H1 (cell line): Measurements from ENCODE around the gene ERAP2. TPM values are rescaled to one million over a fixed set of nuclear protein-coding genes. Genes with fewer than 3 reads are reported as not detected.

ENCODE experiments used
- CTCF ChIA-PET: fragments of 300-600 bp; sonication (Branson Sonifier 250); formaldehyde crosslinking; loops from one replicate; lab custom pipeline; 2021; ENCODE audit not compliant: partially characterized antibody; lab: Charles Lee
- POLR2A ChIA-PET: fragments of 300-600 bp; sonication (Branson Sonifier 250); formaldehyde crosslinking; loops from one replicate; lab custom pipeline; 2021; ENCODE audit warnings: inconsistent platforms; ENCODE audit not compliant: partially characterized antibody; lab: Charles Lee
- DNase-seq, 2 experiments: peaks; one replicate each; pipeline versions ENCODE4 v3.0.0 to v3.0.0-alpha.2; 2010 to 2022; ENCODE audit warnings: low spot score in 2 of 2, low read depth in 1 of 2, mixed read lengths in 1 of 2
- FAIRE-seq: peaks from 2 replicates; lab custom pipeline; 2011; peaks lifted over from hg19 to GRCh38; lab: Jason Lieb, UNC
- H2AFZ ChIP-seq: 2 replicates; pipeline ENCODE4 v1.8.1; 2012; ENCODE audit warnings: low read length, inconsistent platforms
- H2AK5ac ChIP-seq: 2 replicates; pipeline ENCODE4 v1.6.1; 2013; ENCODE audit warnings: low read depth, low read length
- H2BK120ac ChIP-seq: replicated peaks from 2 replicates; pipeline ENCODE3; 2013; ENCODE audit warnings: low read depth, low read length, inconsistent platforms
- H2BK12ac ChIP-seq: 2 replicates; pipeline ENCODE4 v1.6.1; 2013; ENCODE audit warnings: low read depth, low read length
- H2BK15ac ChIP-seq: 2 replicates; pipeline ENCODE4 v1.6.1; 2013; ENCODE audit warnings: low read length
- H2BK20ac ChIP-seq: 2 replicates; pipeline ENCODE4 v1.6.1; 2013; ENCODE audit warnings: low read length
- H2BK5ac ChIP-seq: 2 replicates; pipeline ENCODE4 v1.6.1; 2013; ENCODE audit warnings: low read depth, low read length
- H3K14ac ChIP-seq: 2 replicates; pipeline ENCODE4 v1.6.1; 2013; ENCODE audit warnings: inconsistent platforms; ENCODE audit not compliant: insufficient read length
- H3K18ac ChIP-seq: 2 replicates; pipeline ENCODE4 v1.6.1; 2013; ENCODE audit warnings: low read length; ENCODE audit errors: extremely low read depth
- H3K23ac ChIP-seq: 2 replicates; pipeline ENCODE4 v1.6.1; 2013; ENCODE audit warnings: inconsistent platforms; ENCODE audit not compliant: insufficient read length
- H3K23me2 ChIP-seq: 2 replicates; pipeline ENCODE4 v1.6.1; 2013; ENCODE audit warnings: low read depth, low read length
- H3K27ac ChIP-seq: 2 replicates; pipeline ENCODE4 v1.6.1; 2011; ENCODE audit warnings: low read depth, low read length, inconsistent platforms
- H3K27me3 ChIP-seq, 4 experiments: replicated peaks in 1 of 4; 1 replicate in 1 of 4; 2 replicates in 3 of 4; pipeline versions ENCODE4 v1.6.1 to v1.8.1; 2011 to 2013; ENCODE audit warnings: low read length in 3 of 4, mild to moderate bottlenecking in 3 of 4, inconsistent platforms in 2 of 4, mixed read lengths in 2 of 4, moderate library complexity in 1 of 4; ENCODE audit not compliant: control insufficient read depth in 3 of 4, insufficient read depth in 3 of 4; ENCODE audit errors: extremely low read depth in 1 of 4
- H3K36me3 ChIP-seq, 4 experiments: 2 replicates each; pipeline versions ENCODE4 v1.6.1 to v1.8.1; 2011 to 2013; ENCODE audit warnings: mild to moderate bottlenecking in 4 of 4, low read length in 3 of 4, moderate library complexity in 2 of 4, control low read depth in 1 of 4, inconsistent platforms in 1 of 4; ENCODE audit not compliant: insufficient read depth in 4 of 4, control insufficient read depth in 2 of 4
- H3K4ac ChIP-seq: replicated peaks from 2 replicates; pipeline ENCODE3; 2013; ENCODE audit warnings: low read length, low read depth, mixed read lengths, inconsistent platforms; ENCODE audit not compliant: insufficient read length
- H3K4me1 ChIP-seq, 4 experiments: replicated peaks in 1 of 4; 1 replicate in 1 of 4; 2 replicates in 3 of 4; pipeline versions ENCODE4 v1.6.1 to v1.8.1; 2011 to 2013; ENCODE audit warnings: low read length in 3 of 4, inconsistent platforms in 2 of 4, mixed read lengths in 1 of 4; ENCODE audit not compliant: insufficient read depth in 4 of 4, control insufficient read depth in 3 of 4
- H3K4me2 ChIP-seq, 2 experiments: 2 replicates each; pipeline versions ENCODE4 v1.6.1 to v1.8.1; 2011 to 2013; ENCODE audit warnings: low read depth in 2 of 2, low read length in 2 of 2, control low read depth in 1 of 2, inconsistent platforms in 1 of 2, mild to moderate bottlenecking in 1 of 2; ENCODE audit not compliant: insufficient read depth in 1 of 2
- H3K4me3 ChIP-seq, 4 experiments: fragments of 200-600, 300-600 bp in 1 of 4; sonication (generic), shearing (Covaris generic), sonication (Bioruptor Twin) in 1 of 4; 2 replicates each; pipeline versions ENCODE4 v1.5.1 to v1.8.1; 2011 to 2016; ENCODE audit warnings: low read length in 4 of 4, low read depth in 3 of 4, control low read depth in 2 of 4, inconsistent platforms in 2 of 4, mild to moderate bottlenecking in 2 of 4, mixed read lengths in 1 of 4, moderate library complexity in 1 of 4; ENCODE audit not compliant: insufficient read depth in 2 of 4; ENCODE audit errors: extremely low read depth in 1 of 4
- H3K56ac ChIP-seq: replicated peaks from 2 replicates; pipeline ENCODE3; 2013; ENCODE audit warnings: low read depth, mild to moderate bottlenecking, mixed read lengths, low read length, inconsistent platforms; ENCODE audit not compliant: insufficient read length
- H3K79me1 ChIP-seq: 2 replicates; pipeline ENCODE4 v1.6.1; 2013; ENCODE audit warnings: low read depth, low read length, control low read depth
- H3K79me2 ChIP-seq, 2 experiments: 2 replicates each; pipeline versions ENCODE4 v1.6.1 to v1.8.1; 2012 to 2013; ENCODE audit warnings: low read length in 2 of 2, mild to moderate bottlenecking in 2 of 2, inconsistent platforms in 1 of 2; ENCODE audit not compliant: insufficient read depth in 2 of 2, control insufficient read depth in 1 of 2
- H3K9ac ChIP-seq, 4 experiments: replicated peaks in 1 of 4; 1 replicate in 1 of 4; 2 replicates in 3 of 4; pipeline versions ENCODE4 v1.6.1 to v1.8.1; 2011 to 2013; ENCODE audit warnings: low read depth in 3 of 4, low read length in 3 of 4, control low read depth in 2 of 4, mild to moderate bottlenecking in 2 of 4, moderate library complexity in 2 of 4, inconsistent platforms in 1 of 4; ENCODE audit errors: extremely low read depth in 1 of 4
- H3K9me3 ChIP-seq, 2 experiments: 2 replicates each; pipeline versions ENCODE4 v1.6.1 to v1.8.1; 2012 to 2013; ENCODE audit warnings: mild to moderate bottlenecking in 2 of 2, moderate library complexity in 2 of 2, control low read depth in 1 of 2, inconsistent platforms in 1 of 2, low read depth in 1 of 2, low read length in 1 of 2, mixed read lengths in 1 of 2; ENCODE audit not compliant: insufficient read depth in 2 of 2
- H4K20me1 ChIP-seq, 2 experiments: replicated peaks in 1 of 2; 2 replicates each; pipeline versions ENCODE3 to v1.8.1; 2011 to 2013; ENCODE audit warnings: inconsistent platforms in 2 of 2, low read length in 2 of 2, mild to moderate bottlenecking in 1 of 2; ENCODE audit not compliant: insufficient read depth in 2 of 2, control insufficient read depth in 1 of 2
- H4K5ac ChIP-seq: 2 replicates; pipeline ENCODE4 v1.6.1; 2013; ENCODE audit warnings: low read length, low read depth, mixed read lengths, inconsistent platforms; ENCODE audit not compliant: insufficient read length
- H4K8ac ChIP-seq: 2 replicates; pipeline ENCODE4 v1.8.0; 2013; ENCODE audit warnings: mild to moderate bottlenecking, moderate library complexity, low read length, inconsistent platforms; ENCODE audit not compliant: insufficient read depth; ENCODE audit errors: extremely low read depth
- H4K91ac ChIP-seq: replicated peaks from 2 replicates; pipeline ENCODE3; 2013; ENCODE audit warnings: low read length, mixed read lengths, inconsistent platforms; ENCODE audit not compliant: insufficient read length
- BCL11A ChIP-seq, 2 experiments: IDR thresholded peaks; one replicate each; pipeline ENCODE4 v1.6.1; 2011; ENCODE audit warnings: low read depth in 2 of 2, low read length in 2 of 2, mild to moderate bottlenecking in 2 of 2
- CEBPB ChIP-seq: IDR thresholded peaks from 2 replicates; pipeline ENCODE4 v1.6.1; 2012; ENCODE audit warnings: low read depth, low read length
- CTBP2 ChIP-seq: IDR thresholded peaks from 2 replicates; pipeline ENCODE4 v1.7.0; 2011; ENCODE audit warnings: borderline replicate concordance, mild to moderate bottlenecking, moderate library complexity, mixed read lengths, low read length; ENCODE audit not compliant: insufficient read depth, insufficient read length
- FOSL1 ChIP-seq: IDR thresholded peaks from 2 replicates; pipeline ENCODE4 v1.6.1; 2011; ENCODE audit warnings: mild to moderate bottlenecking, low read depth, low read length, moderate library complexity; ENCODE audit not compliant: insufficient read depth
- NANOG ChIP-seq: IDR thresholded peaks from 2 replicates; pipeline ENCODE4 v1.6.1; 2011; ENCODE audit warnings: low read length, low read depth, mild to moderate bottlenecking, inconsistent platforms; ENCODE audit not compliant: insufficient read depth, poor library complexity, severe bottlenecking
- RAD21 ChIP-seq, 2 experiments: IDR thresholded peaks in 1 of 2; conservative IDR thresholded peaks in 1 of 2; 2 replicates each; pipeline ENCODE4 v1.6.1; 2011; ENCODE audit warnings: low read depth in 2 of 2, low read length in 2 of 2, improper control_type of control experiment in 1 of 2, inconsistent platforms in 1 of 2, mild to moderate bottlenecking in 1 of 2, moderate library complexity in 1 of 2
- RBBP5 ChIP-seq: IDR thresholded peaks from 2 replicates; pipeline ENCODE4 v1.7.1; 2012; ENCODE audit warnings: low read depth, mild to moderate bottlenecking, inconsistent platforms, low read length, moderate library complexity, borderline replicate concordance
- RFX5 ChIP-seq: IDR thresholded peaks from 2 replicates; pipeline ENCODE4 v1.6.1; 2011; ENCODE audit warnings: low read depth, low read length, improper control_type of control experiment, borderline replicate concordance
- SUZ12 ChIP-seq: fragments of 200-600 bp; sonication (generic); IDR thresholded peaks from 2 replicates; pipeline ENCODE4 v1.6.1; 2012; ENCODE audit warnings: mild to moderate bottlenecking, inconsistent platforms, low read length, moderate library complexity, mixed read lengths
- TCF12 ChIP-seq: IDR thresholded peaks from 2 replicates; pipeline ENCODE4 v1.6.1; 2011; ENCODE audit warnings: low read depth, mild to moderate bottlenecking, low read length
- USF2 ChIP-seq: IDR thresholded peaks from 2 replicates; pipeline ENCODE4 v1.6.1; 2011; ENCODE audit warnings: low read length, improper control_type of control experiment
- ZNF274 ChIP-seq: IDR thresholded peaks from 2 replicates; pipeline ENCODE4 v1.7.0; 2012; ENCODE audit warnings: low read length, borderline replicate concordance; ENCODE audit errors: extremely low read depth
- WGBS, 2 experiments: shearing (Covaris generic) in 1 of 2; methylation state at CpG; one replicate each; pipeline versions ENCODE4 v1.1.6 to v1.1.7; 2013 to 2015; ENCODE audit warnings: low lambda C conversion rate in 2 of 2, mixed read lengths in 2 of 2, inconsistent platforms in 1 of 2, low coverage in 1 of 2, missing lambda C conversion rate in 1 of 2; ENCODE audit not compliant: insufficient replicate concordance in 2 of 2, insufficient coverage in 1 of 2, insufficient read length in 1 of 2; ENCODE audit errors: extremely low coverage in 1 of 2, missing lambda C conversion rate in 1 of 2; 5-methylcytosine and 5-hydroxymethylcytosine counted together
- polyA plus RNA-seq, 7 experiments: library from polyadenylated mRNA; depleted of rRNA in 3 of 7; stranded (reverse) in 5 of 7; unstranded in 2 of 7; fragments of >200 nt in 5 of 7; fragments of 200-250 nt in 2 of 7; gene quantifications; 1 replicate in 5 of 7; 2 replicates in 1 of 7; 4 replicates in 1 of 7; pipeline versions ENCODE4 v1.2.1 to v1.2.3, GENCODE V29; 2011 to 2013; ENCODE audit warnings: missing spikeins in 2 of 7, mixed read lengths in 2 of 7
- total RNA-seq: library from RNA; stranded (reverse); fragmentation: NEBNext Ultra II Directional; extraction: Animal tissue kit (Norgen Biotek cat#: 25700); gene quantifications from 2 replicates; pipeline ENCODE4 v1.2.1, GENCODE V29; 2021

The ERAP2 gene
- total and polyA plus RNA-seq, 2 of the 8 experiments (the other 6 are each of a cell fraction or from before 2014, with no cell fraction given), result 0.14 TPM; not detected in 1

GRCh38 chr5:96931605-96932004 is 55.3 kb downstream of the ERAP2 start:
- peaks cover under 1 to 8% (median 4%) of the 10 kb centered on the region in 4 experiments; a peak in 3 of 7 replicates for H3K4me1 ChIP-seq
- POLR2A ChIA-PET, result no interaction called here
- DNase-seq (no peak), FAIRE-seq (no peak)
- H3K36me3 ChIP-seq, result no peaks in the 10 kb centered on the region
- H2AFZ ChIP-seq, result no peak overlapping the region
- 70% methylated on average over 1 of the region's 1 CpG; no CpG with 5 or more reads in 1 of the 2 experiments for WGBS, 2 experiments
- H2BK12ac ChIP-seq, result no peak overlapping the region
- H3K56ac ChIP-seq, result no peak overlapping the region
- H3K4me2 ChIP-seq, result no peak overlapping the region
- TF ChIP-seq RBBP5, result no peak
- no peak for TF ChIP-seq RAD21 (IDR thresholded peaks at IDR 0.05 in 1 of 2, conservative IDR thresholded peaks at IDR 0.05 in 1 of 2; ENCODE audit: low read depth in 2 of 2, low read length in 2 of 2)
- no peak for TF ChIP-seq TCF12
- TF ChIP-seq ZNF274, result no peak
- no peak for TF ChIP-seq BCL11A (IDR thresholded peaks at IDR 0.05; ENCODE audit: low read depth in 2 of 2, low read length in 2 of 2)
- no peak for TF ChIP-seq SUZ12
- TF ChIP-seq NANOG, result no peak
- TF ChIP-seq CTBP2, result no peak
- no peak for TF ChIP-seq USF2
- TF ChIP-seq RFX5, result no peak
- TF ChIP-seq FOSL1, result no peak
- TF ChIP-seq CEBPB, result no peak
- TF ChIP-seq, all 59 proteins: peak for 0
- CTCF ChIA-PET, result interaction anchor here (1.2 to 3.0 kb wide), 3 partner anchors 32 to 64 kb away, joined by 3 to 9 read pairs (median 5); no protein-coding TSS in a partner anchor
- Histone ChIP-seq H4K5ac (no peak overlapping the region), H3K23ac (no peak overlapping the region), H3K79me1 (no peaks in the 10 kb centered on the region), H3K23me2 (peaks cover 10% of the 10 kb centered on the region), H3K27ac (no peak overlapping the region), H2BK120ac (no peak overlapping the region), H4K20me1 (no peaks in the 10 kb centered on the region), H3K27me3 (peaks cover 0 to 2% (median 1%) of the 10 kb centered on the region in 4 experiments; a peak in 3 of 7 replicates), H2BK20ac (no peak overlapping the region), H4K91ac (no peak overlapping the region), H2BK5ac (no peak overlapping the region), H3K18ac (no peak overlapping the region), H4K8ac (no peak overlapping the region), H3K9me3 (no peaks in the 10 kb centered on the region), H3K79me2 (no peaks in the 10 kb centered on the region), H2BK15ac (no peak overlapping the region), H3K4ac (no peak overlapping the region), H2AK5ac (no peak overlapping the region), H3K9ac (no peak overlapping the region), H3K14ac (no peak overlapping the region), H3K4me3 (no peak overlapping the region)
